K562 (cell line): ENCODE results near the gene RAPGEF5. TPM values are rescaled to one million over a fixed set of nuclear protein-coding genes. Genes with fewer than 3 reads are reported as not detected.

Experiments
- ARID3A ChIP-seq: IDR thresholded peaks from 2 replicates; pipeline ENCODE4 v1.6.1; 2012; ENCODE audit warnings: low read depth, low read length, improper control_type of control experiment, borderline replicate concordance
- ATF7 ChIP-seq: fragments of 450-650 bp; IDR thresholded peaks from 2 replicates; pipeline ENCODE4 v1.7.1; 2014; ENCODE audit warnings: mild to moderate bottlenecking, moderate library complexity
- CCAR2 ChIP-seq: fragments of 200-400 bp; formaldehyde crosslinking; IDR thresholded peaks from 2 replicates; pipeline ENCODE4 v1.6.1; 2017; ENCODE audit warnings: mild to moderate bottlenecking, low read depth, low read length
- CEBPB ChIP-seq: fragments of 450-650 bp; IDR thresholded peaks from 2 replicates; pipeline ENCODE4 v1.6.1; 2016; ENCODE audit warnings: missing genetic modification characterization, missing compliant biosample characterization
- CGGBP1 ChIP-seq: fragments of 250-450 bp; sonication (Bioruptor Pico); IDR thresholded peaks from 2 replicates; pipeline ENCODE4 v1.9.0; 2021; ENCODE audit warnings: mild to moderate bottlenecking
- CREM ChIP-seq: IDR thresholded peaks from 2 replicates; pipeline ENCODE4 v1.6.1; 2014; ENCODE audit warnings: antibody characterized with exemption, low read depth
- ELK3 ChIP-seq: fragments of 450-650 bp; formaldehyde crosslinking; IDR thresholded peaks from 2 replicates; pipeline ENCODE4 v1.4.0; 2020; ENCODE audit warnings: mild to moderate bottlenecking
- KAT8 ChIP-seq: fragments of 450-650 bp; IDR thresholded peaks from 2 replicates; pipeline ENCODE4 v1.6.1; 2016; ENCODE audit warnings: low read depth, mild to moderate bottlenecking
- KHSRP ChIP-seq: fragments of 450-650 bp; IDR thresholded peaks from 2 replicates; pipeline ENCODE4 v1.6.1; 2017
- NEUROD1 ChIP-seq: fragments of 150-350 bp; IDR thresholded peaks from 2 replicates; pipeline ENCODE4 v1.6.1; 2014; ENCODE audit warnings: borderline replicate concordance, low read length, low read depth; ENCODE audit not compliant: partially characterized antibody
- NR2C1 ChIP-seq, 2 experiments: fragments of 450-650 bp; IDR thresholded peaks; 2 replicates each; pipeline ENCODE4 v1.6.1; 2017; ENCODE audit warnings: mild to moderate bottlenecking in 2 of 2, antibody characterized with exemption in 1 of 2, inconsistent platforms in 1 of 2, missing compliant biosample characterization in 1 of 2, missing genetic modification characterization in 1 of 2
- PTBP1 ChIP-seq: fragments of 200-400 bp; formaldehyde crosslinking; IDR thresholded peaks from 2 replicates; pipeline ENCODE4 v1.6.1; 2017; ENCODE audit warnings: low read depth, low read length
- PTRF ChIP-seq: fragments of 450-650 bp; IDR thresholded peaks from 2 replicates; pipeline ENCODE4 v1.6.1; 2016; ENCODE audit warnings: mild to moderate bottlenecking, missing genetic modification characterization, missing compliant biosample characterization
- PURB ChIP-seq: sonication (generic); formaldehyde crosslinking; IDR thresholded peaks from 2 replicates; pipeline ENCODE4 v1.9.0; 2021; ENCODE audit warnings: low read depth, mild to moderate bottlenecking, missing genetic modification reagents
- RHOXF2B ChIP-seq: fragments of 250-450 bp; sonication (Bioruptor Pico); conservative IDR thresholded peaks from 2 replicates; pipeline ENCODE4 v1.5.1; 2021
- TBL1XR1 ChIP-seq, 2 experiments: IDR thresholded peaks; 2 replicates each; pipeline ENCODE4 v1.6.1; 2012; ENCODE audit warnings: improper control_type of control experiment in 2 of 2, low read length in 2 of 2, mild to moderate bottlenecking in 1 of 2
- TCF3 ChIP-seq: sonication (generic); formaldehyde crosslinking; IDR thresholded peaks from 2 replicates; pipeline ENCODE4 v1.4.0; 2020; ENCODE audit warnings: mild to moderate bottlenecking, missing genetic modification reagents
- ZNF146 ChIP-seq: IDR thresholded peaks from one replicate; pipeline ENCODE4 v1.6.1; 2018; ENCODE audit warnings: missing compliant biosample characterization; ENCODE audit not compliant: unreplicated experiment
- ZNF174 ChIP-seq: fragments of 250-450 bp; sonication (Bioruptor Pico); IDR thresholded peaks from 2 replicates; pipeline ENCODE4 v1.4.0; 2020; ENCODE audit warnings: mild to moderate bottlenecking
- ZNF175 ChIP-seq: fragments of 200-800 bp; sonication (Bioruptor generic); IDR thresholded peaks from 2 replicates; pipeline ENCODE4 v1.6.1; 2016; ENCODE audit warnings: low read depth, mild to moderate bottlenecking, missing genetic modification characterization, missing compliant biosample characterization
- ZNF551 ChIP-seq: fragments of 250-450 bp; sonication (Bioruptor Pico); IDR thresholded peaks from 2 replicates; pipeline ENCODE4 v1.5.0; 2021; ENCODE audit warnings: mild to moderate bottlenecking, moderate library complexity
- ZNF589 ChIP-seq: fragments of 200-800 bp; sonication (Bioruptor generic); IDR thresholded peaks from 2 replicates; pipeline ENCODE4 v1.6.1; 2016; ENCODE audit warnings: low read depth, missing genetic modification characterization, missing compliant biosample characterization
- ZNF764 ChIP-seq: fragments of 250-450 bp; sonication (Bioruptor Pico); IDR thresholded peaks from 2 replicates; pipeline ENCODE4 v1.4.0; 2020; ENCODE audit warnings: low read depth, mild to moderate bottlenecking, moderate library complexity
- polyA plus RNA-seq, 8 experiments: library from polyadenylated mRNA; depleted of rRNA in 4 of 8; stranded (reverse) in 5 of 8; unstranded in 3 of 8; fragments of >200 nt; fragmentation: Nextera tagmentation in 2 of 8; fragmentation: Illumina TruSeq in 1 of 8; extraction: Ambion mirVana in 2 of 8; extraction: Trizol in 1 of 8; gene quantifications; 2 replicates each; pipeline versions ENCODE4 v1.2.1 to v1.2.3, GENCODE V29; 2011 to 2014; ENCODE audit warnings: inconsistent platforms in 1 of 8, missing spikeins in 1 of 8
- total RNA-seq, 7 experiments: library from RNA; depleted of rRNA in 6 of 7; stranded (reverse); fragments of >200 nt in 6 of 7; fragmentation: Illumina TruSeq in 2 of 7; extraction: Trizol in 2 of 7; gene quantifications; 2 replicates each; pipeline versions ENCODE4 v1.2.1 to v1.2.3, GENCODE V29; 2011 to 2021; ENCODE audit warnings: low replicate concordance in 1 of 7

The RAPGEF5 gene
- total and polyA plus RNA-seq, 9 of the 15 experiments (the other 6 are each of a cell fraction or from before 2014, with no cell fraction given): 0.39 to 2.0 (median 1.1) TPM

GRCh38 chr7:22371878-22372277 lies 14.9 kb upstream of the RAPGEF5 start (continued):
- TF ChIP-seq CGGBP1 (CRISPR knock-in tag) (no peak), NR2C1 (IDR thresholded peaks at IDR 0.05) (no peak), NR2C1 (tag; IDR thresholded peaks at IDR 0.05) (no peak), PTBP1 (no peak), ZNF146 (no peak), RHOXF2B (CRISPR knock-in tag) (no peak), NEUROD1 (no peak), TBL1XR1 (IDR thresholded peaks at IDR 0.05; ENCODE audit: low read length in 2 of 2) (no peak), CCAR2 (no peak), ZNF175 (CRISPR knock-in tag) (0 out of 2 replicates have a peak, but pooled peaks have one; percentile 33), KAT8 (no peak), PTRF (tag) (no peak), ZNF174 (no peak), CEBPB (tag) (peak; percentile 70), CREM (no peak), ATF7 (no peak), TCF3 (CRISPR knock-in tag) (no peak), ZNF551 (CRISPR knock-in tag) (no peak), ZNF764 (CRISPR knock-in tag) (no peak), KHSRP (no peak), PURB (no peak), ELK3 (CRISPR knock-in tag) (no peak), ARID3A (no peak), ZNF589 (CRISPR knock-in tag) (0 out of 2 replicates have a peak, but pooled peaks have one; percentile 29)
